H1 (cell line): ENCODE data around the gene PTMS. TPM values are rescaled to one million over a fixed set of nuclear protein-coding genes. Genes with fewer than 3 reads are reported as not detected.

Experiments used
- CTCF ChIA-PET: fragments of 300-600 bp; sonication (Branson Sonifier 250); formaldehyde crosslinking; loops from one replicate; lab custom pipeline; 2021; ENCODE audit not compliant: partially characterized antibody; lab: Charles Lee
- POLR2A ChIA-PET: fragments of 300-600 bp; sonication (Branson Sonifier 250); formaldehyde crosslinking; loops from one replicate; lab custom pipeline; 2021; ENCODE audit warnings: inconsistent platforms; ENCODE audit not compliant: partially characterized antibody; lab: Charles Lee
- DNase-seq, 2 experiments: peaks; one replicate each; pipeline versions ENCODE4 v3.0.0 to v3.0.0-alpha.2; 2010 to 2022; ENCODE audit warnings: low spot score in 2 of 2, low read depth in 1 of 2, mixed read lengths in 1 of 2
- FAIRE-seq: peaks from 2 replicates; lab custom pipeline; 2011; peaks lifted over from hg19 to GRCh38; lab: Jason Lieb, UNC
- H2AFZ ChIP-seq: 2 replicates; pipeline ENCODE4 v1.8.1; 2012; ENCODE audit warnings: low read length, inconsistent platforms
- H2AK5ac ChIP-seq: 2 replicates; pipeline ENCODE4 v1.6.1; 2013; ENCODE audit warnings: low read depth, low read length
- H2BK120ac ChIP-seq: replicated peaks from 2 replicates; pipeline ENCODE3; 2013; ENCODE audit warnings: low read depth, low read length, inconsistent platforms
- H2BK12ac ChIP-seq: 2 replicates; pipeline ENCODE4 v1.6.1; 2013; ENCODE audit warnings: low read depth, low read length
- H2BK15ac ChIP-seq: 2 replicates; pipeline ENCODE4 v1.6.1; 2013; ENCODE audit warnings: low read length
- H2BK20ac ChIP-seq: 2 replicates; pipeline ENCODE4 v1.6.1; 2013; ENCODE audit warnings: low read length
- H2BK5ac ChIP-seq: 2 replicates; pipeline ENCODE4 v1.6.1; 2013; ENCODE audit warnings: low read depth, low read length
- H3K14ac ChIP-seq: 2 replicates; pipeline ENCODE4 v1.6.1; 2013; ENCODE audit warnings: inconsistent platforms; ENCODE audit not compliant: insufficient read length
- H3K18ac ChIP-seq: 2 replicates; pipeline ENCODE4 v1.6.1; 2013; ENCODE audit warnings: low read length; ENCODE audit errors: extremely low read depth
- H3K23ac ChIP-seq: 2 replicates; pipeline ENCODE4 v1.6.1; 2013; ENCODE audit warnings: inconsistent platforms; ENCODE audit not compliant: insufficient read length
- H3K23me2 ChIP-seq: 2 replicates; pipeline ENCODE4 v1.6.1; 2013; ENCODE audit warnings: low read depth, low read length
- H3K27ac ChIP-seq: 2 replicates; pipeline ENCODE4 v1.6.1; 2011; ENCODE audit warnings: low read depth, low read length, inconsistent platforms
- H3K27me3 ChIP-seq, 4 experiments: replicated peaks in 1 of 4; 1 replicate in 1 of 4; 2 replicates in 3 of 4; pipeline versions ENCODE4 v1.6.1 to v1.8.1; 2011 to 2013; ENCODE audit warnings: low read length in 3 of 4, mild to moderate bottlenecking in 3 of 4, inconsistent platforms in 2 of 4, mixed read lengths in 2 of 4, moderate library complexity in 1 of 4; ENCODE audit not compliant: control insufficient read depth in 3 of 4, insufficient read depth in 3 of 4; ENCODE audit errors: extremely low read depth in 1 of 4
- H3K36me3 ChIP-seq, 4 experiments: 2 replicates each; pipeline versions ENCODE4 v1.6.1 to v1.8.1; 2011 to 2013; ENCODE audit warnings: mild to moderate bottlenecking in 4 of 4, low read length in 3 of 4, moderate library complexity in 2 of 4, control low read depth in 1 of 4, inconsistent platforms in 1 of 4; ENCODE audit not compliant: insufficient read depth in 4 of 4, control insufficient read depth in 2 of 4
- H3K4ac ChIP-seq: replicated peaks from 2 replicates; pipeline ENCODE3; 2013; ENCODE audit warnings: low read length, low read depth, mixed read lengths, inconsistent platforms; ENCODE audit not compliant: insufficient read length
- H3K4me1 ChIP-seq, 4 experiments: replicated peaks in 1 of 4; 1 replicate in 1 of 4; 2 replicates in 3 of 4; pipeline versions ENCODE4 v1.6.1 to v1.8.1; 2011 to 2013; ENCODE audit warnings: low read length in 3 of 4, inconsistent platforms in 2 of 4, mixed read lengths in 1 of 4; ENCODE audit not compliant: insufficient read depth in 4 of 4, control insufficient read depth in 3 of 4
- H3K4me2 ChIP-seq, 2 experiments: 2 replicates each; pipeline versions ENCODE4 v1.6.1 to v1.8.1; 2011 to 2013; ENCODE audit warnings: low read depth in 2 of 2, low read length in 2 of 2, control low read depth in 1 of 2, inconsistent platforms in 1 of 2, mild to moderate bottlenecking in 1 of 2; ENCODE audit not compliant: insufficient read depth in 1 of 2
- H3K4me3 ChIP-seq, 4 experiments: fragments of 200-600, 300-600 bp in 1 of 4; sonication (generic), shearing (Covaris generic), sonication (Bioruptor Twin) in 1 of 4; 2 replicates each; pipeline versions ENCODE4 v1.5.1 to v1.8.1; 2011 to 2016; ENCODE audit warnings: low read length in 4 of 4, low read depth in 3 of 4, control low read depth in 2 of 4, inconsistent platforms in 2 of 4, mild to moderate bottlenecking in 2 of 4, mixed read lengths in 1 of 4, moderate library complexity in 1 of 4; ENCODE audit not compliant: insufficient read depth in 2 of 4; ENCODE audit errors: extremely low read depth in 1 of 4
- H3K56ac ChIP-seq: replicated peaks from 2 replicates; pipeline ENCODE3; 2013; ENCODE audit warnings: low read depth, mild to moderate bottlenecking, mixed read lengths, low read length, inconsistent platforms; ENCODE audit not compliant: insufficient read length
- H3K79me1 ChIP-seq: 2 replicates; pipeline ENCODE4 v1.6.1; 2013; ENCODE audit warnings: low read depth, low read length, control low read depth
- H3K79me2 ChIP-seq, 2 experiments: 2 replicates each; pipeline versions ENCODE4 v1.6.1 to v1.8.1; 2012 to 2013; ENCODE audit warnings: low read length in 2 of 2, mild to moderate bottlenecking in 2 of 2, inconsistent platforms in 1 of 2; ENCODE audit not compliant: insufficient read depth in 2 of 2, control insufficient read depth in 1 of 2
- H3K9ac ChIP-seq, 4 experiments: replicated peaks in 1 of 4; 1 replicate in 1 of 4; 2 replicates in 3 of 4; pipeline versions ENCODE4 v1.6.1 to v1.8.1; 2011 to 2013; ENCODE audit warnings: low read depth in 3 of 4, low read length in 3 of 4, control low read depth in 2 of 4, mild to moderate bottlenecking in 2 of 4, moderate library complexity in 2 of 4, inconsistent platforms in 1 of 4; ENCODE audit errors: extremely low read depth in 1 of 4
- H3K9me3 ChIP-seq, 2 experiments: 2 replicates each; pipeline versions ENCODE4 v1.6.1 to v1.8.1; 2012 to 2013; ENCODE audit warnings: mild to moderate bottlenecking in 2 of 2, moderate library complexity in 2 of 2, control low read depth in 1 of 2, inconsistent platforms in 1 of 2, low read depth in 1 of 2, low read length in 1 of 2, mixed read lengths in 1 of 2; ENCODE audit not compliant: insufficient read depth in 2 of 2
- H4K20me1 ChIP-seq, 2 experiments: replicated peaks in 1 of 2; 2 replicates each; pipeline versions ENCODE3 to v1.8.1; 2011 to 2013; ENCODE audit warnings: inconsistent platforms in 2 of 2, low read length in 2 of 2, mild to moderate bottlenecking in 1 of 2; ENCODE audit not compliant: insufficient read depth in 2 of 2, control insufficient read depth in 1 of 2
- H4K5ac ChIP-seq: 2 replicates; pipeline ENCODE4 v1.6.1; 2013; ENCODE audit warnings: low read length, low read depth, mixed read lengths, inconsistent platforms; ENCODE audit not compliant: insufficient read length
- H4K8ac ChIP-seq: 2 replicates; pipeline ENCODE4 v1.8.0; 2013; ENCODE audit warnings: mild to moderate bottlenecking, moderate library complexity, low read length, inconsistent platforms; ENCODE audit not compliant: insufficient read depth; ENCODE audit errors: extremely low read depth
- H4K91ac ChIP-seq: replicated peaks from 2 replicates; pipeline ENCODE3; 2013; ENCODE audit warnings: low read length, mixed read lengths, inconsistent platforms; ENCODE audit not compliant: insufficient read length
- KDM1A ChIP-seq: fragments of 200-600, 300-600 bp; sonication (generic); IDR thresholded peaks from 2 replicates; pipeline ENCODE4 v1.7.1; 2016; ENCODE audit warnings: mild to moderate bottlenecking, low read length, borderline replicate concordance
- TAF1 ChIP-seq: IDR thresholded peaks from 2 replicates; pipeline ENCODE4 v1.6.1; 2011; ENCODE audit warnings: mild to moderate bottlenecking, low read depth, low read length
- WGBS, 2 experiments: shearing (Covaris generic) in 1 of 2; methylation state at CpG; one replicate each; pipeline versions ENCODE4 v1.1.6 to v1.1.7; 2013 to 2015; ENCODE audit warnings: low lambda C conversion rate in 2 of 2, mixed read lengths in 2 of 2, inconsistent platforms in 1 of 2, low coverage in 1 of 2, missing lambda C conversion rate in 1 of 2; ENCODE audit not compliant: insufficient replicate concordance in 2 of 2, insufficient coverage in 1 of 2, insufficient read length in 1 of 2; ENCODE audit errors: extremely low coverage in 1 of 2, missing lambda C conversion rate in 1 of 2; 5-methylcytosine and 5-hydroxymethylcytosine counted together
- polyA plus RNA-seq, 7 experiments: library from polyadenylated mRNA; depleted of rRNA in 3 of 7; stranded (reverse) in 5 of 7; unstranded in 2 of 7; fragments of >200 nt in 5 of 7; fragments of 200-250 nt in 2 of 7; gene quantifications; 1 replicate in 5 of 7; 2 replicates in 1 of 7; 4 replicates in 1 of 7; pipeline versions ENCODE4 v1.2.1 to v1.2.3, GENCODE V29; 2011 to 2013; ENCODE audit warnings: missing spikeins in 2 of 7, mixed read lengths in 2 of 7
- total RNA-seq: library from RNA; stranded (reverse); fragmentation: NEBNext Ultra II Directional; extraction: Animal tissue kit (Norgen Biotek cat#: 25700); gene quantifications from 2 replicates; pipeline ENCODE4 v1.2.1, GENCODE V29; 2021

The PTMS gene
- total and polyA plus RNA-seq, 2 of the 8 experiments (the other 6 are each of a cell fraction or from before 2014, with no cell fraction given), result 444 to 553 TPM

DNA sequence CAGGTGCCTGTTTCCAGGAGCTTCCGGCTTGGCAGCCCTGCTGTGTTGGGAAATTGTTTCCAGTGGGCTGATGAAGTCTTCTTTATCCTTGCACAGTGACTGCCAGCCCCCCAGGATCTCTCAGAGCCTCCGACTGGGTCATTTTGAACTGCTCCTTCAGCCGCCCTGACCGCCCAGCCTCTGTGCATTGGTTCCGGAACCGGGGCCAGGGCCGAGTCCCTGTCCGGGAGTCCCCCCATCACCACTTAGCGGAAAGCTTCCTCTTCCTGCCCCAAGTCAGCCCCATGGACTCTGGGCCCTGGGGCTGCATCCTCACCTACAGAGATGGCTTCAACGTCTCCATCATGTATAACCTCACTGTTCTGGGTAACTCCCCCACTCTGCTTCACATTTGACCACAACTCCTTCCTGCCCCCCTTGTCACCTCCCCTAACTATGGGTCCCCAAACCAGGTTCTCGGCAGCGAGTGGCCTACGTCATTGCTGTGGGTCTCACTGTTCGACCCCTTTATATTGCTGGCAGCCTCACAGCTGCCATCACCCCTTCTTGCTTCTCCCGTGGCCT lies 8.4 kb downstream of the PTMS start:
- Histone ChIP-seq H3K23me2 (peaks cover 15% of the 10 kb centered on the region), H3K27me3 (peaks cover 0 to 36% (median 26%) of the 10 kb centered on the region in 4 experiments; a peak in 5 of 7 replicates), H2BK5ac (no peak overlapping the region), H3K56ac (no peak overlapping the region), H3K79me1 (no peaks in the 10 kb centered on the region), H3K4me1 (peaks cover 5 to 38% (median 26%) of the 10 kb centered on the region in 4 experiments), H3K9me3 (no peaks in the 10 kb centered on the region), H4K5ac (no peak overlapping the region), H2BK15ac (0 out of 2 replicates have a peak overlapping the region, but pooled peaks have one; percentile 72), H3K18ac (peak overlapping the region; percentile 7; the same call in 1 of the 2 replicates), H3K14ac (no peak overlapping the region), H2AFZ (no peak overlapping the region), H3K79me2 (peaks cover 0 to 2% of the 10 kb centered on the region in 2 experiments; a peak in 1 of 4 replicates), H3K36me3 (peaks cover 0 to 21% (median 5%) of the 10 kb centered on the region in 4 experiments; a peak in 6 of 8 replicates), H3K4ac (no peak overlapping the region), H2BK20ac (0 out of 2 replicates have a peak overlapping the region, but pooled peaks have one; percentile 80), H2BK120ac (no peak overlapping the region), H3K4me2 (peak overlapping the region in 1 of 2 experiments; percentile 85; a peak in 3 of 4 replicates), H4K8ac (no peak overlapping the region), H4K91ac (no peak overlapping the region), H3K27ac (no peak overlapping the region), H3K4me3 (no peak overlapping the region), H2AK5ac (peak overlapping the region; percentile 42; the same call in 1 of the 2 replicates), H3K23ac (no peak overlapping the region), H4K20me1 (peaks cover 1 to 7% of the 10 kb centered on the region in 2 experiments), H3K9ac (no peak overlapping the region), H2BK12ac (no peak overlapping the region)
- no peak for DNase-seq
- WGBS, 2 experiments, result 88% methylated on average over 15 of the region's 15 CpGs; no CpG with 5 or more reads in 1 of the 2 experiments
- no peak for FAIRE-seq
- TF ChIP-seq KDM1A (no peak), TAF1 (no peak)
- POLR2A ChIA-PET, result interaction anchor here (0.7 to 11.6 kb wide), 19 partner anchors 7 to 240 kb away, joined by 3 to 151 read pairs (median 3); partner anchors contain the start of genes GAPDH, GPR162, MLF2 and PTMS
- CTCF ChIA-PET, result interaction anchor here (0.8 to 29.6 kb wide), 7 partner anchors 8 to 156 kb away, joined by 3 to 532 read pairs (median 7); partner anchors contain the start of genes GNB3, GPR162, MLF2 and P3H3
